SW 1271 (cell line): ENCODE results near the gene DEFB108B.
"Not testable (repeated sequence)": the region's sequence is repeated elsewhere in the genome, so short reads cannot be mapped to it uniquely, and the experiment has no call there.

Source experiments
- DNase-seq, 2 experiments: peaks; one replicate each; lab custom pipeline; 2025; lab: John Stamatoyannopoulos, UW

The DEFB108B gene, protein sequence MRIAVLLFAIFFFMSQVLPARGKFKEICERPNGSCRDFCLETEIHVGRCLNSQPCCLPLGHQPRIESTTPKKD

GRCh38 chr11:71832811-71833210, at the start of gene DEFB108B:
Gene DEFB108B (plus strand): TSS chr11:71833200. CDS start chr11:71833200, 0 bp downstream.
- DNase-seq: not testable (repeated sequence)

- not testable (repeated sequence) for DNase-seq
These were observed 46.7 kb upstream of the DEFB108B start for GRCh38 chr11:71786114-71786847.

GRCh38 chr11:71786848-71787097, 46.2 kb upstream of the DEFB108B start:
- not testable (repeated sequence) for DNase-seq

GRCh38 chr11:71787098-71787823, 45.7 kb upstream of the DEFB108B start:
- peak; percentile 98 to 99 for DNase-seq

- DNase-seq: peak in 1 of 2 experiments; percentile 27
These were observed 45.1 kb upstream of the DEFB108B start for GRCh38 chr11:71787824-71788454.

GRCh38 chr11:71789444-71790196, 43.4 kb upstream of the DEFB108B start:
- DNase-seq: not testable (repeated sequence)

GRCh38 chr11:71791111-71791510, 41.9 kb upstream of the DEFB108B start:
- DNase-seq: not testable (repeated sequence)

- peak in 1 of 2 experiments; percentile 41 for DNase-seq
These were observed 40.3 kb upstream of the DEFB108B start for GRCh38 chr11:71792621-71793235.

DNA sequence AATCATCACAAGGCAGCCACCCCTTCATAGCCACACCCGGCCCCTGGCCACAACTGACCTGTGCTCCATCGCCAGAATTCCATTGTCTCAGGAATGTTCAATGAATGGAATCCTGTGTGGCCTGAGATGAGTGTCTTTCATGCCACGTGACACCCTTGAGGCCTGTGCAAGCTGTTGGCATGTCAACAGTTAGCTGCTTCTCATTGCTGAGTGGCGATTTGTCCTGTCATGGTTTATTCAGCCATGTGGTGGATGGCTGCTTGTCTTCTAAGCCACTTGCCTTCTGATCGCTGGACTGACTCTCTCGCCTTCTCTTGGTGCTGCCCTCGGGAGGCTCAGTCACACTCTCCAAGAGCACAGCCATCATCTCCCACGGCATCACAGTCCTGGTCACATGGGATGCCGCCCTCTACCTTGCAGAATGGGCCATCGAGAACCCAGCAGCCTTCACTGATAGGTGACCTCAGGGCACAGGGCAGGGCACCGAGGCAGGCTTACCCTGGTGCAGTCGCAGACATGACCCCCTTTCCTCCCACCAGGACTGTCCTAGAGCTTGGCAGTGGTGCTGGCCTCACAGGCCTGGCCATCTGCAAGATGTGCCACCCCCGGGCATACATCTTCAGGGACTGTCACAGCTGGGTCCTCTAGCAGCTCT, 38.5 kb upstream of the DEFB108B start:
- peak in 1 of 2 experiments; percentile 44 for DNase-seq

DNA sequence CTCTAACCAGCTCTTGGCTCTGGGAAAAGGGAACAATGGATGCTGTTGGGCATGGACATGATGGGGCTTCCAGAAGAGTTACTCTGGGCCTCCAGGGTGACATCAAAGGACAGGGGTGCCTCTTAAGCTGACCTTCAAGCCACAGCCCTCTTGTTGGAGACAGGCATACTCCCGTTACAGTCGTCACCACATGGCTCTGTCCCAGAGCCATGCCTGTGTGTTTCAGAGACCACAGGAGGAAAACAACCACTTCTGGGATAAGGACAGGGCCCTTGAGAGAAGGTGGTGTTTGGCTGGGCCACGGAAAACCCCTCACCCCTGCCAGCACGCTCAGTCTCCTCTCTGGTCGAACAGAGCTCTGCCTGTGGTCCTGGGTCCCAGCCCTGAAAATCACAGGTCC, 37.8 kb upstream of the DEFB108B start:
- DNase-seq: not testable (repeated sequence)

- DNase-seq: not testable (repeated sequence)
These were observed 37.0 kb upstream of the DEFB108B start for GRCh38 chr11:71796016-71796415.

- not testable (repeated sequence) for DNase-seq
These were observed 36.2 kb upstream of the DEFB108B start for GRCh38 chr11:71796781-71797180.

- not testable (repeated sequence) for DNase-seq
These were observed 33.4 kb upstream of the DEFB108B start for GRCh38 chr11:71799556-71800128.

DNA sequence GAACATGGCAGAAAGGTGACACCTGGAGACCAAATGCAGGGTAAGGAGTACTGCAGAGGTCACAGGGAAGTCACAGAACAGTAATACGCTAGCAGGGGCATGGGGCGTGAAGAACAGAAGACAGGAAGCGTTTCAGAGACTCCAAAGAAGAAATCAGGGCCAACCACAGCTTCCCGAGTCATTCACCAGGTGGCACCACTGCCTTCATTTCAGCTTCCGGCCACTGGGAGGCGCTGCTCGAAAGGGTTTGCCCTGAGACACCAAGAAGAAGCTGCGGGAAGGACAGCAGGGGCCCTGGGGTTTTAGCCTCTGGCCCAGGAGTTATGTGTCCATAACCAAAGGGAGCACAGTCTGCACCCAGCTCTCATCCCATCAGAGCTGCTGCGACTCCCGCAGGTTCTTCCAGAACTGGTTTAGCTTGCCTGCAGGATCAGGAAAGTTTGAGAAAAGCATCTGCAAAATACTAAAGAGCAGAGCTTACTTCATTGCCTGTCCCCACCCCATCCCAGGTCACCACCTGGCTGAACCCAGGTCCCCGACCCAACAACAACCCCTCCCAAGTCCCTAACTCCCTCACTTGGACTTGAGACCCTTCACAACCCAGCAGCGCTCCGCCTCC, 32.6 kb upstream of the DEFB108B start:
- DNase-seq: peak; percentile 19 to 47

- DNase-seq: not testable (repeated sequence)
These were observed 32.0 kb upstream of the DEFB108B start for GRCh38 chr11:71801026-71801425.

DNA sequence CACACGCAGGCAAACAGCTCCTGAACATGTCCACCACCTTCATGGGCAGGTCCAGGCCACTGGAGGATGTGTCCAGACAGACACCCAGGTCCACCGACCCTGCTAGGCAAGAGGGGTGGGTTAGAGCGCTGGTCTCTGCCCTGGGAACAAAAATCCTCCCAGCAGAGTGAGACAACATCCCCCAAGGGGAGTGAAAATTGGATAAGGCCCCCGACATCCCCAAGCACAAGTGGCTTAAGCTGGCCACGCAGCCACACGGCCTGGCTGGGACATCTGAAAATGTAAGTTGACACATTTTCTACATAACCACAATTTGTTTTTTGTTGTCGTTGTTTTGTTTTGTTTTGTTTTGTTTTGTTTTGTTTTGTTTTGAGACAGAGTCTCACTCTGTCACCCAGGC, 30.1 kb upstream of the DEFB108B start:
- not testable (repeated sequence) for DNase-seq

GRCh38 chr11:71804158-71804947, 28.6 kb upstream of the DEFB108B start:
- not testable (repeated sequence) for DNase-seq

GRCh38 chr11:71812529-71812928, 20.5 kb upstream of the DEFB108B start:
- not testable (repeated sequence) for DNase-seq
